Stimulated activated CD8-positive, alpha-beta memory T cell treated with anti-CD3 and anti-CD28 coated beads, Interleukin-7, amount 100 ng/mL, for 4 hours (primary cell): ENCODE measurements around the gene KCNK10.
A peak's percentile ranks its signal among the peaks of the same experiment; 100 is the strongest.

ENCODE experiments used
- DNase-seq, 2 donors: peaks; one replicate each; pipeline ENCODE4 v3.0.0-alpha.2; 2020; ENCODE audit warnings: low read depth in 2 of 2

KCNK10 gene

DNA sequence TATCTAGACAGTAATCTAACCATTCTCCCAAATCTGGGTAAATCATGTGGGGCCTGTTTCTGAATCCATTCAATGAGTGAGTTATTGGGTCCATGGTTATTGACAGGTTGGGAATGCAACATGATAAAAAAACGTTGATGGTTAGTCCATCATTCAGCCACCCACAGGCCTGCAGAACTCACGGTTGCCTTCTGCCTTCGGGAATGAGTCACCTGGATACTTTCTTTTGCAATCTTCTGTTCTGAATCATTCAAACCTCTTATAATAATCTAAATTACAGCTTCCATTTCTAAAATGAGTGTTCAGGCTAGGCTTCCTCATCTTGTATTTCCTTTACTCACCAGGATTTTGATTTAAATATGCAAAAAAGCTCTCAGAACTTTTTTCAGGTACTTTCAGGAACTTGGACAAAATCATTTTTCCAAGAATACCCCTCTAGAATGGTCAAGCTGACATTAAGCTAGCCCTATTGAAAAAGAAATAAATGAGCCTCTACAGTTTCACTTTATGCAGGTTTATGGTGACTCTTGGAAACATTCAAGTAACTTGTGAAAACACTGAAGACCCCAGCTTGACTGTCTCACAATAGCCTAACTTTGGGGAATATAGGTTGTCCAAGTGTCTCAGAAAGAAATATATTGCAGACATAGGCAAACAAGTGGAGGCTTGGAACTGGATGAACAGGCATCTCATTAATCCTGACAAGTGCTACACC is 94.4 kb downstream of the KCNK10 start:
- DNase-seq, result no peak

DNA sequence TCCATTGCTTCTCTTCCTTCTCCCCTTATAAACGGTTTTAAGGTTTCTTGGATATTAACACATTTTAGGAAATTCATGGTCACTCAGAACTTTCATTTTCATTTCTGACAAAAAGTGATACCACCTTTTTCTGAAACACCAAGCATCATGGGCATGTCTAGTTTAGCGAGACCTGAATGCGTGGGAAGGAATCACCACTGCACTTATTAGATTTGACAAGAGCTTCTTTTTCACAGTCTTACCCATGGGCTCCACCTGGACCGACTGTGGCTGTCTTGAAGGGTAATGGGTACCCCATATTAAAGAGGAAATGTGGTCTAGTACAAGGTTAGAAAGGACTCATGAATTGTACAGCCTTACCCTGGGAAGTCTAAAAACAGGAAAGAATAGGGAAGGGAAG is 95.4 kb downstream of the KCNK10 start:
- DNase-seq, result no peak

DNA sequence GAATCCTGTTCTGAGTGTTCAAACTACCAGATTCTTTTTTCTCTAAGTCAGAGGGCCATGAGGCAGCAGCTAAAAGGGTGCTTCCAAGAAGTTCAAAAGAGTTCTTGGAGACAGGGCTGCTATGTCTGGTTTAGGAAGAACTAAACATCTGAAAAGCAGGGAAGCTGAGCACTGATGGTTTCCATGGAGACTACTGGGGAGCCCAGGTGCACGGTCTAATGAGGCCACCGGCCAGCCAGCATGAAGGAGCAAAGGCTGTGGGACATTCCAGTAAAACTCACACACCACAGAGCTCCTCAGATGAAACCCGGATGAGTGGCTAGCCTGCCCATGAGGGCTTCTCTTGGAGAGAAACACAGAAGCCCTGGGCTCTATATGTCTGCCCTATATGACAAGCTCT is 97.3 kb downstream of the KCNK10 start:
- DNase-seq, result no peak

DNA sequence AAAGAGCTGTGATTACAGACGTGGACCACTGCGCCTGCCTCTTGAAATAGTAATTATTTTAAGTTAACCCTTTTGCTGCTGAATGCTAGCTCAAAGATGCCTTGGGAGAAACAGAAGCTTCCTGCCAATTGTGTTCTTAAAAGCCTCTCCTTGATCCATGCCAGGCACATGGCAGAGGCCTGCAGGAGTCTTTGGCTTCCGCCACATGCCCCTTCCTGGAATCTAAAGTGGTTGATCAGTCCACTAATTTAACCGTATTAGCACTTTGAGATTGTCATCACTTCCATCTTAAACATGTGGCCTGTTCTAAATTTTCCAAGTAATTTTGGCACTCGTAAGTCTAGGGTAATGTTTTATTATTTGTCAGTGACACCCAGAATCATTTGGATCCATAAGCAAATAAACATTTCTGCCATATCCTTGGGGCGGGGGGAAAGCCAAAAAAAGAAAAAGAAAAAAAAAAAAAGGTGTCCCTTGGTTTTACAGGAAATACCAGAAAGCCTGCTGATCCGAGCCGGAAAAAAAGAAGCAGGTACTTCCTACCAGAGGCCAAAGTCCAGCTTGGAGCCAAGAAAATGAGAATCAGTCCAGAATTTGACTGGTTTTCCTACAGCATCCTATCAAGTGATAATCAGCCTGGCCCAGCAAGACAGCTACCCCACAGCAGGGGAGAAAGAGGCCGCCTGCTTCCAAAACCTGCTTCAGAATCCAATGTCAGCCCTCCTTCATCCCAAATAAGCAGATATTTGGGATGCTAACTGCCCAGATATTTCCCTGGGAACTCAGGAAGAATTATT is 104.8 kb downstream of the KCNK10 start:
- no peak for DNase-seq

DNA sequence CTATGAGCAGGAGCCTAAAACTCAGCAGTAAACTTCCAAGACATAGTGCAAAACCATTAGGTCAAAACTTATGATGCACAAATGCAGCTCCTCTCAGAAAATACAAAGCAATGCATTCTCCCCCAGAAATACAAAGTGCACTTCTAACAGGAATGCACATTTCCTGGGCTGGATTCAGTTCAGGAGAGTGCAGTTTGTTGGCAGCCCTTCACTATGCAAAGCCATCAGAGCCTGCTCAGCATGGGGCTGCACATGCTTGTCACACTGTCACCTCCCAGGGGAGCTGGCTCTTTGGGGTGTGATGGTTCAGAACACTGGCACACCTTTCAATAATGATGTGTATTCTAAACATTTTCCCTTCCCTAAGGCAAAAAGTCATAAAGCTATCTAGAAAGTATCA is 110.4 kb downstream of the KCNK10 start:
- no peak for DNase-seq

DNA sequence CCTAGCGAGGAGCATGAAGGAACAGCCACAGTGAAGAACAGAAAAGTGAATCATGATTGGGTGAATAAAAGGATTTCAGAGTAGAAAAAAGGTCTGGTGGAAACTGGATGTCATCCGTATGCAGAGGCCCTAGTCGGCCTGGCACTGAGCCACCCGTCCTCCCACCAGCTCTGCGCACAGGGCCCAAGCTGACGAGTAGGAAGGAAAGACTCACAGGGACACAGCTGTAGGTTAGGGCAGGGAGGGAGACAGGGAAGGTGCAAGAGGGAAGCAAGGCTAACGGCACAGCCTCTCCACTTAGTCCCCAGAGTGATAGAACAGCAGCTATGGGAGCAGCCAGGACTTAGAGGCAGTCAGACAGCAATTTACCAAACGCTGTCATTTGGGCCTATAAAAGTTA is 112.6 kb downstream of the KCNK10 start:
- DNase-seq, result no peak

DNA sequence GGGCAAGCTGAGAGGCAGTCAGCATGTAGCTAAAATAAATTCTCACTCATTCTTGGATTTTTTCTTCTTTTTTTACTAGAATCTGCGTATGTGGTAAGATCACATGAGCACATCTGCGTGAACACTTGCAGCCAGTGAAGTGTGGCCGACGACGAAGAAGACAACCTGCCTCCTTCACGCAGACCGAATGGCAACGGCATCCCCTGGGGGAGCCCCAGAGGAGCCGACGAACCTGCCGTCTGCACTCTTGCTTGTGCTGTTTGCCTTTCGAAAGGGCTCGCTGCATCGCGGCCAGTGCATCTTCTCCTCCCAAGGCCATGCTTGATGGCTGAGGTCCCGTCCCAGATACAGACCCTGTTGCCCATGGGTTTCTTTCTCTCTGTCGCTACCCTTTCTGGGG is 113.8 kb downstream of the KCNK10 start:
- no peak for DNase-seq

DNA sequence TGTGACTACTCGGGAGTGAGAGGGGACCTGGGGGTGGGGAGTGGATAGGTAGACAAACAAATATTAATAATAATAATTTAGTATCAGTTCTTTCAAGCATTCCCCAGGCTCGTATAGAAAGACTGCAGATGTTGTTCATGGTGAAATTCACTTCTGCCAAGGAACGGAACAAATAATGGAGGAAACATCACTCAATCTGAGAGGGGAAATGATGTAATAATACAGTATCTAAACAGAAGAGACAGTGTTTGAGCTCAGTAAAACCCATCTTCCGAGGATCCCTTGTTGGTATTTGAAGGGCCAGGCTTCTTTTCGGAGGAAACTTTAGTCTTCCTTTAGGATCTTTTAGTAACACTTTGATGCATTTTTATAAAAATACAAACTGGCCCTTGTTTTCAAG is 114.2 kb downstream of the KCNK10 start:
- no peak for DNase-seq

DNA sequence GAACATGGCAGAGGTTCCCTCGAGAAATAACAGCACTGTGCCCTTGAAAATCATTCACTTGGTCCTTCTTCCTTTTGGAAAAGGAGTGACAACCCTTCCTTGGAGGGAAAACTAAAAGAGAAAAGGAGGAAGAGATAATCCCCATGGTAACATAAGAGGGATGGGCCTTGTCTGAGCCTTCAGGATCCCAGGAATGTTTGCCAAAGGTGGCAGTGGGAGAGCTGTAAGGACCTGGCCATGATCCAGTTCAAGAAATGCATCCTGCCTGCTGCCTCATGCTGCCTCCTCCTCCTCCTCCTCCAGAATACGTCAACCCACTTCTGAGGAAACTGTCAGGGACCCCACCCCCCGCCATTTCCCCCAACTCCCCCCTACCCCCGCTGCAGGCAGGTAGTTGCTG is 118.8 kb downstream of the KCNK10 start:
- no peak for DNase-seq

DNA sequence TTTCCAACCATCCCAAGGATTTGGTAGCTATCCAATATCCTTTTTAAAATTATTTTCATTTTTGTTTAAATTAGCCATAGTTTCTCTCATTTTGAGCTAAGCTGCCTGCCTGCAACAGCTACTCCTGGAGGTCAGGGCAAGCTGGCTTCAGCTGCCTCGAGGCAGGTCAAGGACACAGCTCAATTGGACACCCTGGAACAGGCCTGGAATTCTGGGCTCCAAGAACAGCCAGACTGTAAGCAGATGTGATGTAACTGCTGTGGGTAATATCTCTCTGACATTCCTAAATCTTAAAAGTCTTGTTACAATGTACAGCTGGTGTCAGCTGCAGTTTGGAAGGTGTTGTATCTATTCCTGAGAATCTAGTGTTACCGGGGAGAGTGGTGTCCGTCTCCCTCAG is 119.8 kb downstream of the KCNK10 start:
- DNase-seq, result no peak

DNA sequence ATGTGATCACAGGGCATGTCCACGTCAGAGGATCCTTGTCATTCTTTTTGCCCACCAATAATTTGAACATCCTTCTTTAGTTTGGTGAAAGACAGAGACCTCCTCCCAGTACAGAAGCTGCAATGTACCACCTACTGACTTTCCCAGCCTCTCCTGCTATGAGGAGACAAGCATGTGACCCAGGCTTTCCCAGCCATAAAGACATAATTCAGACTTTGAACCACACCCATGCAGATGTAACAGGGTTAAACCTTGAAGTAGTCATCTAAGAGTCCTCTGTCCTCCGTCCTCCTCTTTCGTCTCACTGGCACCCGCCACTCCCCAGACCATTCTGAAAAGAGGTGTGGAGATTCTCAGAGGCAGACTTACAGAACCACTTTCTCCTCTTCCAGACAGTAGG is 120.8 kb downstream of the KCNK10 start:
- DNase-seq, result no peak

DNA sequence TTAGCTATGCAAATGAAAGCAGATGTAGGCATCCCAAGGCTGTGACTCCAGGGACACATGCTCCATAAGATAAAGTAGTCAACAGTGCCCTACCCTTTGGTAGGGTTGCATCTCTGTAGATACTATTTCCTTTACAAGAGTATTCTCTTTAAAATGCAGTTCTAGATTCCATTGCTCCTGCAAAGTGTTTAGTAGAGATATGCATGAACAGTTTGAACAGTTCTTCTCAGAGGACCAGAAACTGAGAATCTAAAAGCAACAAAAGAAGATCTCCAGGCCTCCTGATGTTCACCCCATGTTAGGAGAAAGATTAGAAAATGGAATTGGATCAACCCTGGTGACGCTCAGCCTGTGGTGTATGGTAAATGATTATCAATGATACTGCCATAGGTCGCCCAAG is 121.2 kb downstream of the KCNK10 start:
- no peak for DNase-seq

DNA sequence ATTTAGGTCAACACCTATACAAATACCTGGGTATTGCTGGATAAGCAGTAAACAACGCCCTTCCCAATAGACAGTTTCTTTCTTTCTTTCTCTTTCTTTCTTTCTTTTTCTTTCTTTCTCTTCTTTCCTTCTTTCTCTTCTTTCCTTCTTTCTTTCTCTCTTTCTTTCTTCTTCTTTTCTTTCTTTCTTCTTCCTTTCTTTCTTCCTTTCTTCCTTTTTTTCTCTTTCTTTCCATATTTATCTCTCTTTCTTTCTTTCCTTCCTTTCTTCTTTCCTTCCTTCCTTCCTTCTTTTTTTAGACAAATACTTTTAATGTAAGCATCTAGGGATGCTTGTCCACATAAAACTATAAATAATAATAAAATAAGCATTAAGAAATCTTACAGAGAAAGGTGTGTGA is 123.2 kb downstream of the KCNK10 start:
- DNase-seq, result no peak

DNA sequence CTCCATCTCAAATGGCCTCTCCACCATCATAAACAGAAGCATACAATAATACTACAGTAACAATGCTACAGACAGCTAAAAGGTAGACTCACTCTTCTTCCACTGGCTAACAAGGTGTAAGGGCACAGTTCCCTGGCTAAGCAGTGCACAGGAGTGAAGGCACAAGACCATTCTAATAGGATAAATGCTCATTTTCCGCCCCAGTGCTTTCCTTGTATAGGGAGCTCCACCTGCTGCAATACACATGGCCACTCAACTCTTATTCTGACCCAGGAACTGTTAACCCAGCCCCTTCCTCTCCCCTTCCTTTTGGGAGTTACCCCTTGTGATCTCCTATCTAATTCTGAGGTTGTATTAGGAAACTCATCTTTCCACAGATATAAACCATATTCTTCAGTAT is 124.6 kb downstream of the KCNK10 start:
- DNase-seq, result no peak

DNA sequence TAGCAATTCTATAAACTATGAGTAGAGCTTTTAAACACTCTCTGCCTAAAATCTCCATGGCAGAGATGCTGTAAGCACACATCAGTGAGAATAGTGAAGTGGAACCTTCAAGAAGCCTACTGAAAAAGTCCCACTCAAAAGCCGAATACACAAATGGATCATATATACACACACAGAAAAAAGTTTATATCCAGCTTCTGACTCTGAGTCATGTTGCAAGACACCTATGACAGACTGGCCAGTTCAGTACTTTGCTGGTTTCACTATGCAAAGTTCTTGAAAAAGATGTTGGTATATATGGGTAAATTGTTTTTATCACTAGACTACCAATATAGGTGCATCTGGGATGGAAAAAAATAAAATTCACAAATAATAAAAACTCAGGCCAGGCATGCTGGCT is 126.1 kb downstream of the KCNK10 start:
- no peak for DNase-seq

DNA sequence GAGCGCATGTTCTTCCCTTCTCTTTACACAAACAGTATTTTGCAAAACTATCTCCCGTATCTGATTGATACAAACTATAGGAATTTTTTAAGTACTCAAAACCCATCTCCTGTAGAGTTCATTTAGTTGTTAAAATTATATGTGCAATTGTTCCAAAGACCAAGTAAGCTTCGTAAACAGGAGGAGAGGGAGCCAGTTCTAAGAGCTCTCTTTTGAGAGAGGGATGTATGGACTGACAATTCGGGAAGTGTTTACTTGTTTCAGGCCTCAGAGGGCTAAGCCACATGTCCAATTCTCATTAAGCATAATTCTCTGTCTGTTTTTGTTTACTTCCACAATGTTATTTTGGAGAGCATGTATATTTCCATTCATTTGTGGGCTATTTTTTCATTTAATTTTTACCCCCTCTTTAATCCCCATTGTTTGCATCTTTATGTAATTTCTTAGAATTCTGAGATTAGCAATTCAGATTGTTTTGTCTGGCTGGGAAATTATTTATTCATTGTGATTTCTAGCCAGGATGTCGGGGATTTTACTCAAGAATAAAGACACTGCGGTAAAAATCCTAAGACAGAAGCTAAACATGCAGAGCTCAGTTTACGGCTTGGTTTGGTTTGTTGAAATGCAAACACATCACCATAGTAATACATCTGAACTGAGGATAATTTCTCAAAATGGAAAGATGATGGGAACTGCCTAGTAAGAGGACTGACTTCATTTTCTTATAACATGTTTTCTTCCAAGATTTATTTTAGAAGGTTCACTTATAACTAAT is 126.8 kb downstream of the KCNK10 start:
- no peak for DNase-seq

DNA sequence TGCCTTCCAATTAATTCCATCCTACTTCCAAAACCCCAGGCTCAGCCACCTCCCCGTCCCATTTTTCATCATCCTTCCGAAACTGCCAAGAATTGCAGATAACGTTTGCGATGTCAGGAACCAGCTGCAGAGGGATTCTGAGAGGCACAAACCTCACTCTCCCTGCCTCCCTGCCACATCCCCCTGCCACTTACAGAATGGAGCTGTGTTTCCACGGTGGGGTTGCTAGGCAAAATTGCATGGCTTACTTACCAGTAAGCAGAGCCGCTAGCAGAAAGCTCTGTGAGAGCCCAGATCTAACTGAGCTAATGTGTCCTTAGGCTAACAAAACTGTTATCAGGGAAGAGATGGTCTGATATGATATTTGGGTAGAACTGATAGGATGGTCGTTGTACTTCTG is 127.4 kb downstream of the KCNK10 start:
- no peak for DNase-seq

DNA sequence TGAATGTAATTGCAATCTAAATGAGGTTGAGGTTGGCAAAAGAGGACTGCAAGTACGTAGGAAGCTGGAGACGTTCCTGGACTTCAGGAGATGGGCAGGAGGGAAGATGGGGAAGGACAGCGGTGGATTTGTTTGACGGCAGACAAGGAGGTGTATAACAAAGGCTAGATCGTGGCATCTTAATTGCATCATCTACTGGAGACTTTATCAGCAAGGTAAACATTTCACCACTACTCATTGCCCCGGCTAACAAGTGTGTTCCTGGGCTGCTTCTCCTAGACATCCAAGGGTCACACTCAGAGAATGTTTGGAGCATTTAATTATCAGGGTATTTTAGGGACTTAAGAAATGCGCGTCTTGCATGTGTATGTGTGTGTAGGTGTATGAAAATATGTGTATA is 128.5 kb downstream of the KCNK10 start:
- no peak for DNase-seq

DNA sequence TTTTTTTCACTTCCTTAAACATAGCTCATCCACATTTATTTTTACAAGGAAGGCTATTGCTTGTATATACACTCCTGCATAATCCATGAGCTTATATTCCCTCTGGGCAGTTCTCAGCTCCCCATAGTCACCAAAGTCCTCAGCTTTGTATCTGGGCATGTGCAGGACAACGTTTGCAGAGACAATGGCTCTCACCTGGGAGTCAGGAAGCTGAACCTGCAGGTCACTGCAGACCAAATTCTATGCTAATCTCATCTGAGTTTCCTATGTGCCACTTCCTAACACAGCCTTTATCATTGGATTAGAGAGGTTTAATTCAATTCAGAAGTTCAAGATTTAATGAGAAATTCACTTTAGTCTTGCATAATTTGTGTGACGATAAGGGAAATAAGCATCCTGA is 131.5 kb downstream of the KCNK10 start:
- no peak for DNase-seq

DNA sequence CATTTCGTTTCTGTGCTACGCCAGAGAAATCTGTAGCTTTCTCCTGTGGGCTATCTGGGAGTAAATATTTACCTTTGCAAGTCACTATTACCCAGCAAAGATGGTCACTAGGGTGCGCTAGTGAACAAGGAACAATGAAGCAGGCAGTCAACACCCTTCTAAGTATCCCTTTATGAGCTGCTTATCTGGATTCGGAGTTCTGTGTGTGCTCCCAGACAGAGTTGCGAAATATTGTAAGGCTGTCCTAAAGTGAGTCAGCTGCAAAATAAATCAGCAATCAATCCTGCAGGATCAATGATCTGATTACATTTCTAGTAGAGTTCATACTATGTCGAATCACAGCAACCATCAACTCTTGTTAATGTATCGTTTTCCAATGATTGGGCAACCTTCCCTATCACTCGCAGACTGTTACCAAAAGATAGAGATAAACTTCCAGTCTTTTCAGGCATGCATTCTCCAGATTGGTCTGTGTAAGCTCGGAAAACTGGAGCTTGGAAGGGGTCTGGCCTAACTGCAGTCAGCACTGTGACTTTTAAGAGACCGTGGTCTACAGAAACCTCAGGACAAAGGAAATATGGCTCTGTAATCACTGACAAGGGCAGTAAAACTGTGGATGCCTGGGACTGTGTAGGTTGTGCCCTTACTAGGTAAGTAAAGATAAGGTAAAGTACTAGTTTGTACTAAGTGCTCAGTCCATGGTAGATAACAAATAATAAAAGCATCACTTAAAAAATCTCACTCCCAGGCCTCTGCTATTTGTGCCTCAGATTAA is 133.5 kb downstream of the KCNK10 start:
- DNase-seq, result peak; percentile 6 to 8

DNA sequence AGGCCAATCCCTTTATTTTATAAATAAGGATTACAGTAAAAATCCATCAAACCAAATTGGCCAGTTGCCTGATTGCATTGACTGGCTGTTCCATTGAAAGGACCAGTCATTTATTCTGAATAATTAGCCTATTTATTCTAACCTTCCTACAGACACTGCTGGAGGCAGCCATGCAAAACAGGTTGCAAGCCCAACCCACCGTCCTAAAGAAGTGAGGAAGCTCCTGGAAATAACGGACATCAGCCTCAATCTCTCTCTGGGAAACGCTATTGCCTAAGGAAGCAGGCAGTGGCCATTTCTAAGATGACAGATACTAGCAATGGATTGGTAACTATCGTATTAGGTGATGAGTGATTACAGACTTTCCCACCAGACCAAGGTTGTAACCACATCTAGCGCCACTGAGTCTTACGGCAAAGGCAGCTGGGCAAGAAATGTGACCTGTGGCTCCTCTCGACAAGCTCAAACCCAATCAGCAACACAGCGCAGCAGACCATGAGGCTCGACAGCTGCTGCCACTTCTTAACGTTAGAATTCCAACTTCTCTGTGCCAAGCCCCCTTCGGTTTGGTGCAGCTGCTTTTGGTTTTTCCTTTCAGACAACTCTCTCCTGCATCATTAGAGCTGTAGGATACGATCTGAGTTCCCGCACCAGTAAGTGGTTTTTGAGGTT is 134.2 kb downstream of the KCNK10 start:
- DNase-seq, result no peak
